Measurements from ENCODE around the gene NRIP3.

NRIP3 gene

GRCh38 chr11:8947230-8947943 is 56.4 kb downstream of the NRIP3 start:
- TF ChIP-seq, protein P1, sequence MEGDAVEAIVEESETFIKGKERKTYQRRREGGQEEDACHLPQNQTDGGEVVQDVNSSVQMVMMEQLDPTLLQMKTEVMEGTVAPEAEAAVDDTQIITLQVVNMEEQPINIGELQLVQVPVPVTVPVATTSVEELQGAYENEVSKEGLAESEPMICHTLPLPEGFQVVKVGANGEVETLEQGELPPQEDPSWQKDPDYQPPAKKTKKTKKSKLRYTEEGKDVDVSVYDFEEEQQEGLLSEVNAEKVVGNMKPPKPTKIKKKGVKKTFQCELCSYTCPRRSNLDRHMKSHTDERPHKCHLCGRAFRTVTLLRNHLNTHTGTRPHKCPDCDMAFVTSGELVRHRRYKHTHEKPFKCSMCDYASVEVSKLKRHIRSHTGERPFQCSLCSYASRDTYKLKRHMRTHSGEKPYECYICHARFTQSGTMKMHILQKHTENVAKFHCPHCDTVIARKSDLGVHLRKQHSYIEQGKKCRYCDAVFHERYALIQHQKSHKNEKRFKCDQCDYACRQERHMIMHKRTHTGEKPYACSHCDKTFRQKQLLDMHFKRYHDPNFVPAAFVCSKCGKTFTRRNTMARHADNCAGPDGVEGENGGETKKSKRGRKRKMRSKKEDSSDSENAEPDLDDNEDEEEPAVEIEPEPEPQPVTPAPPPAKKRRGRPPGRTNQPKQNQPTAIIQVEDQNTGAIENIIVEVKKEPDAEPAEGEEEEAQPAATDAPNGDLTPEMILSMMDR (IDR thresholded peaks at IDR 0.05), result no peak

DNA sequence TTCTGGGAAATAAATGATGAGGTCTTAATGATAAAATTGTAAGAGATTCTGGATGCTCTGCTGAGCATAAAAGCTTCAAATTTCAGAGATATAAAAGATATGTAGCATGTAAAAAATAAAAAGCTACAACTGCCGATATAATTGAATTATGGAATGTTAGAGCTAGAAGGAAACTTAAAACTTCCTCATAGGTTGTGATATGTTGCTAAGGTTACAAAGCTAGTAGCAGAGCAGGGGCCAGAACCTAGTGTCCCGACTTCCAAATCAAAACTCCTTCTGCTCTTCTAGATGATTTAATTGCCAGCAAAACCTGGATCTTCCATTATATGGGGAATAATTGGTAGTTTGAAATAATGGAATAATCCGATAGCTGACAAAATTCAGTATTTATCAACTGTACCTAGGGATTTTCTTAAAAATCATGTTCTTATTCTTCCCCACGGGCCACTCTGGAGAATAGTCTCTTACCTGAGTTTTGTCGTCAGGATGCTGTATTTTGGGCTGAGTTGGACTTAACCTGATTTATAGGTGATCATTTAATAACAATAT is 61.2 kb downstream of the NRIP3 start, which contains the start of gene ASCL3:
Gene ASCL3 (minus strand): TSS at position 499 of the 549 bp plus-strand sequence. CDS start 4,855 bp downstream, outside the sequence.
- TF ChIP-seq, protein P1 (IDR thresholded peaks at IDR 0.05), result no peak

DNA sequence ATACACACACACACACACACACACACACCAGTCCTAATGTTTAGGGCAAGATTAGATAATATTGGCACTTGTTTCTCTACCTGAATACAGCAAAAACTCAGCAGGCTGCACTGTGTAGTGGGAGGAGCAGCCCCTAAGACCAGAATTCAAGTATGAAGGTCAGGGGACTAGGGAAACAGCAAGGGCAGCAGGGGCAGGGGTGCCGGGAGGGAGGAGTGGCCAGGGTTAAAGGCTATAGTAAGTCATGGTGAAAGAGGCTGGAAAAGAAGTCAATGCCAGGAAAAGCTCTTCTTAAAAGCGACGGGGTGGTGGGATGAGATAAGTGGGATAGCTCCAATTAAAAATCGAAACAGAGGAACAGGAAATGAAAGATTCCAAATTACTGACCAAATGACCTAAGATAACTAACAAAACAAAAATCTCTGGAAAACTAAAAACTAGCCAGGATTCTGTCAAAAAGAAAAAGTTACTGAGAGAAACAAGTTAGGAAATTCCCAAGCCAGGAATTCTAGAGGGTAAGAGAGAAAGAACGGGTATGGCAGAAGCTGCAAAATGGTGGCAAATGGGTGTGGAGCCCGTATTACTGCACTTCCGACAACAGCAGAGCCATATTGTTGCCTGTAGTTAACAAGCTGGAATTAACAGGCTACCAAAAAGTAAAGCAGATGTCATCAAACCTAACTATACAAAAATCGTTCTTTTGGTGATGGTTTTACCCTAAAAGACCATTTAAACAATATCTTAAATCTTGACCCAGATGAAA is 62.3 kb downstream of the NRIP3 start:
- TF ChIP-seq, protein P1 (IDR thresholded peaks at IDR 0.05), result no peak

GRCh38 chr11:8937659-8938058 is 66.1 kb downstream of the NRIP3 start:
- TF ChIP-seq, protein P1 (IDR thresholded peaks at IDR 0.05), result no peak

- TF ChIP-seq, protein P1 (IDR thresholded peaks at IDR 0.05), result no peak
Observed at GRCh38 chr11:8937159-8937558, 66.6 kb downstream of the NRIP3 start.

- TF ChIP-seq, protein P1 (IDR thresholded peaks at IDR 0.05), result no peak
Observed at GRCh38 chr11:8934742-8935488, 68.9 kb downstream of the NRIP3 start.

DNA sequence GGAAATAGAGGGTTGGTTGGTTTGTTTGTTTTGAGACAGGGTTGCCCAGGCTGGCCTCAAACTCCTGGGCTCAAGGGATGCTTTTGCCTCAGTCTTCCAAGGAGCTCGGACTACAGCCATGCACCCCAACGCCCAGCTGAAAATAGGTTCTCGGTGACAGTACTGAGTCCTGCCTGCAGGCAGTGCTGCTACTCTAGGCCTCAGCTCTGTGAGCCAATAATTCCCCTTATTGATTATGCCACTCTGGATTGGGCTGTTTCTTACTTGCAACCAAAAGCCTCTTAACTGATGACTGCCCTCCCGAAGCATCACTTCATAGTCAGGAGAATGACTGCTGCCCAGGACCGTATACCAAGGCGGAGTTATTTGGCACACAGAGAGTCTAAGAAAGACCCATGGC is 69.9 kb downstream of the NRIP3 start:
- TF ChIP-seq, protein P1 (IDR thresholded peaks at IDR 0.05), result no peak

Data from LNCAP (cell line).